Uterus (tissue), 4 donors: ENCODE measurements around the gene ABCG1. TPM values are rescaled to one million over a fixed set of nuclear protein-coding genes. Genes with fewer than 3 reads are reported as not detected.

Source experiments
- DNase-seq, 2 donors: peaks; one replicate each; pipeline ENCODE4 v3.0.0-alpha.2; 2019 to 2020
- H3K27ac ChIP-seq, 2 donors: fragments of 200-600 bp; sonication (generic); 1 replicate in 1 of 2; 2 replicates in 1 of 2; pipeline ENCODE4 v1.5.1; 2016 to 2018
- H3K27me3 ChIP-seq, 2 donors: fragments of 200-600 bp; sonication (generic); one replicate each; pipeline ENCODE4 v1.5.1; 2018 to 2019; ENCODE audit warnings: control low read depth in 1 of 2
- H3K36me3 ChIP-seq, 2 donors: fragments of 200-600 bp; sonication (generic); one replicate each; pipeline ENCODE4 v1.5.1; 2019; ENCODE audit warnings: control low read depth in 1 of 2
- H3K4me1 ChIP-seq, 2 donors: fragments of 200-600 bp; sonication (generic); one replicate each; pipeline ENCODE4 v1.5.1; 2018 to 2019; ENCODE audit warnings: control low read depth in 1 of 2
- H3K4me3 ChIP-seq, 2 donors: fragments of 200-600 bp; sonication (generic); 1 replicate in 1 of 2; 2 replicates in 1 of 2; pipeline ENCODE4 v1.5.1; 2018 to 2019; ENCODE audit warnings: mild to moderate bottlenecking in 1 of 2
- H3K9me3 ChIP-seq, 2 donors: fragments of 200-600 bp; sonication (generic); one replicate each; pipeline ENCODE4 v1.5.1; 2019; ENCODE audit warnings: control low read depth in 1 of 2
- CTCF ChIP-seq, 4 experiments: fragments of 200-600 bp in 2 of 4; fragments of 450-650 bp in 2 of 4; sonication (generic) in 2 of 4; IDR thresholded peaks; one replicate each; pipeline ENCODE4 v1.5.1; 2016 to 2019; ENCODE audit warnings: antibody characterized with exemption in 4 of 4, mild to moderate bottlenecking in 2 of 4, moderate library complexity in 1 of 4
- POLR2A ChIP-seq, 2 donors: fragments of 450-650 bp; IDR thresholded peaks; one replicate each; pipeline ENCODE4 v1.6.1; 2016; ENCODE audit warnings: antibody characterized with exemption in 2 of 2, mild to moderate bottlenecking in 1 of 2, moderate library complexity in 1 of 2
- intact Hi-C: fragments of 100-400 bp; cut with DNase I; formaldehyde crosslinking; loops from one replicate; pipeline ENCODE4 v1.15.1; 2023; ENCODE audit warnings: low total_unique reads
- total RNA-seq, 4 donors: library from RNA; depleted of rRNA in 3 of 4; stranded (reverse); fragments of >200 nt in 3 of 4; gene quantifications; one replicate each; pipeline versions ENCODE4 v1.1.0 to v1.2.4, GENCODE V29; 2014 to 2023
- donor health status: DM: yes; HTN: yes; CAD: no.

The ABCG1 gene
- total RNA-seq, 4 donors from 2014 or later: 11.8 to 51.7 (median 18.4) TPM

- peaks cover 0 to 16% of the 10 kb centered on the region in 2 donors for H3K4me1 ChIP-seq
- no peak overlapping the region for H3K27ac ChIP-seq
- DNase-seq: no peak
- no peak overlapping the region for H3K4me3 ChIP-seq
- no peaks in the 10 kb centered on the region for H3K9me3 ChIP-seq
- no peaks in the 10 kb centered on the region for H3K36me3 ChIP-seq
- intact Hi-C loops: no loop called here
- no peak for TF ChIP-seq POLR2A (IDR thresholded peaks at IDR 0.05)
- no peak for TF ChIP-seq CTCF (IDR thresholded peaks at IDR 0.05)
- no peaks in the 10 kb centered on the region for H3K27me3 ChIP-seq
These were observed 3.4 kb downstream of the ABCG1 start for GRCh38 chr21:42222386-42222785.

- intact Hi-C loops: no loop called here
- peaks cover 0 to 16% of the 10 kb centered on the region in 2 donors for H3K4me1 ChIP-seq
- no peak overlapping the region for H3K27ac ChIP-seq
- H3K9me3 ChIP-seq: no peaks in the 10 kb centered on the region
- no peak for DNase-seq
- H3K36me3 ChIP-seq: no peaks in the 10 kb centered on the region
- H3K4me3 ChIP-seq: no peak overlapping the region
- TF ChIP-seq CTCF (IDR thresholded peaks at IDR 0.05): no peak
- no peak for TF ChIP-seq POLR2A (IDR thresholded peaks at IDR 0.05)
- no peaks in the 10 kb centered on the region for H3K27me3 ChIP-seq
These were observed 4.0 kb downstream of the ABCG1 start for GRCh38 chr21:42222821-42223390.

GRCh38 chr21:42223826-42224575, 5.1 kb downstream of the ABCG1 start:
- H3K36me3 ChIP-seq: no peaks in the 10 kb centered on the region
- no peak overlapping the region for H3K27ac ChIP-seq
- peaks cover 0 to 12% of the 10 kb centered on the region in 2 donors for H3K4me1 ChIP-seq
- H3K9me3 ChIP-seq: no peaks in the 10 kb centered on the region
- H3K27me3 ChIP-seq: no peaks in the 10 kb centered on the region
- intact Hi-C loops: no loop called here
- no peak for DNase-seq
- no peak overlapping the region for H3K4me3 ChIP-seq
- TF ChIP-seq POLR2A (IDR thresholded peaks at IDR 0.05): no peak
- TF ChIP-seq CTCF (IDR thresholded peaks at IDR 0.05): no peak

- intact Hi-C loops: no loop called here
- Histone ChIP-seq H3K9me3 (no peaks in the 10 kb centered on the region), H3K4me1 (peaks cover 0 to 6% of the 10 kb centered on the region in 2 donors)
These were observed 6.1 kb downstream of the ABCG1 start for GRCh38 chr21:42225042-42225441.

More at GRCh38 chr21:42225042-42225441, 6.1 kb downstream of the ABCG1 start:
- TF ChIP-seq POLR2A (IDR thresholded peaks at IDR 0.05) (no peak), CTCF (IDR thresholded peaks at IDR 0.05) (no peak)
- Histone ChIP-seq H3K4me3 (no peak overlapping the region), H3K27me3 (no peaks in the 10 kb centered on the region), H3K36me3 (no peaks in the 10 kb centered on the region), H3K27ac (no peak overlapping the region)
- no peak for DNase-seq
